ENCODE data around the gene TPCN1.

DNA sequence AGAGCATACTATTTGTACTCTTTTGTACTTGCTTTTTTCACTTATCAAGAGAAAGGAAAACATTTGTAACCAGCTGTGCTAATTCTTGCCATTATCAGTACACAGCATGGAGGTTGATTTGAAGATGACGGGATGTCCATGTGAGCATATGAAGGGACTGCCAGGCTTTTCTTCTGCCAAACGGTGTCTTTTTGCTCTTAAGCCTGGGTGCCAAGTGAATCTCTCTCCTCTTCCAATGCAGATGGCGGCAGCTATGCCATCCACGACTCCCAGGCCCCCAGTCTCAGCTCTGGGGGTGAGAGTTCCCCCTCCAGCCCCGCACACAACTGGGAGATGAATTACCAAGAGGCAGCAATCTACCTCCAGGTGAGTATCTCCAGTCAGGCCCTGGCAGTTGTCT, 38.9 kb downstream of the TPCN1 start:
- TF ChIP-seq, protein P1, sequence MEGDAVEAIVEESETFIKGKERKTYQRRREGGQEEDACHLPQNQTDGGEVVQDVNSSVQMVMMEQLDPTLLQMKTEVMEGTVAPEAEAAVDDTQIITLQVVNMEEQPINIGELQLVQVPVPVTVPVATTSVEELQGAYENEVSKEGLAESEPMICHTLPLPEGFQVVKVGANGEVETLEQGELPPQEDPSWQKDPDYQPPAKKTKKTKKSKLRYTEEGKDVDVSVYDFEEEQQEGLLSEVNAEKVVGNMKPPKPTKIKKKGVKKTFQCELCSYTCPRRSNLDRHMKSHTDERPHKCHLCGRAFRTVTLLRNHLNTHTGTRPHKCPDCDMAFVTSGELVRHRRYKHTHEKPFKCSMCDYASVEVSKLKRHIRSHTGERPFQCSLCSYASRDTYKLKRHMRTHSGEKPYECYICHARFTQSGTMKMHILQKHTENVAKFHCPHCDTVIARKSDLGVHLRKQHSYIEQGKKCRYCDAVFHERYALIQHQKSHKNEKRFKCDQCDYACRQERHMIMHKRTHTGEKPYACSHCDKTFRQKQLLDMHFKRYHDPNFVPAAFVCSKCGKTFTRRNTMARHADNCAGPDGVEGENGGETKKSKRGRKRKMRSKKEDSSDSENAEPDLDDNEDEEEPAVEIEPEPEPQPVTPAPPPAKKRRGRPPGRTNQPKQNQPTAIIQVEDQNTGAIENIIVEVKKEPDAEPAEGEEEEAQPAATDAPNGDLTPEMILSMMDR (conservative IDR thresholded peaks at IDR 0.05): no peak
- no peak for TF ChIP-seq EZH2 (IDR thresholded peaks at IDR 0.05; ENCODE audit: low read depth)

Measured in PC-9 (cell line).